Measurements from ENCODE around the gene TSKS. TPM values are rescaled to one million over a fixed set of nuclear protein-coding genes. Genes with fewer than 3 reads are reported as not detected.

TSKS gene
- polyA plus RNA-seq, 1 donor (not counting 4 experiments of a cell fraction or from before 2014, with no cell fraction given): 1.9 TPM

- H3K4me3 ChIP-seq (ENCODE audit: control insufficient read depth in 2 of 3, extremely low read depth in 1 of 3, insufficient read depth in 2 of 3, low read depth in 1 of 3, low read length in 3 of 3): no peak overlapping the region
- H4K20me1 ChIP-seq (ENCODE audit: control insufficient read depth, extremely low read depth, insufficient read depth, low read length): peaks cover 3% of the 10 kb centered on the region
- H3K36me3 ChIP-seq (ENCODE audit: control insufficient read depth in 2 of 2, extremely low read depth in 1 of 2, insufficient read depth in 2 of 2, low read length in 2 of 2): peaks cover 17 to 23% of the 10 kb centered on the region in 2 experiments
Observed at GRCh38 chr19:49788857-49789256, 25.8 kb upstream of the TSKS start.

GRCh38 chr19:49787746-49788145, 24.6 kb upstream of the TSKS start:
- Histone ChIP-seq H3K27ac (ENCODE audit: control insufficient read depth, insufficient read depth, low read length) (no peak overlapping the region), H3K9me1 (ENCODE audit: control insufficient read depth, extremely low read depth, insufficient read depth, low read length) (peaks cover 2% of the 10 kb centered on the region), H3K36me3 (ENCODE audit: control insufficient read depth in 2 of 2, extremely low read depth in 1 of 2, insufficient read depth in 2 of 2, low read length in 2 of 2) (peaks cover 14 to 24% of the 10 kb centered on the region in 2 experiments), H3K79me2 (ENCODE audit: control insufficient read depth, insufficient read depth, low read length) (peaks cover 5% of the 10 kb centered on the region), H3K27me3 (ENCODE audit: control insufficient read depth, extremely low read depth, insufficient read depth, low read length) (no peaks in the 10 kb centered on the region), H3K9me3 (ENCODE audit: control insufficient read depth, low read depth, low read length) (no peaks in the 10 kb centered on the region), H3K4me1 (ENCODE audit: control insufficient read depth, extremely low read depth, insufficient read depth, low read length) (no peaks in the 10 kb centered on the region), H3K9ac (ENCODE audit: control insufficient read depth, extremely low read depth, insufficient read depth, low read length) (no peak overlapping the region), H2AFZ (ENCODE audit: control insufficient read depth, low read length) (no peak overlapping the region), H3K4me2 (ENCODE audit: control insufficient read depth, extremely low read depth, insufficient read depth, low read depth, low read length) (no peak overlapping the region), H4K20me1 (ENCODE audit: control insufficient read depth, extremely low read depth, insufficient read depth, low read length) (peaks cover 3% of the 10 kb centered on the region), H3K4me3 (ENCODE audit: control insufficient read depth in 2 of 3, extremely low read depth in 1 of 3, insufficient read depth in 2 of 3, low read depth in 1 of 3, low read length in 3 of 3) (no peak overlapping the region)
- FAIRE-seq: no peak
- dilution Hi-C loops (cut with MboI; ENCODE audit: extremely low pct_ligation_motif_present, low sequenced_read_pairs): no loop called here
- no peak for DNase-seq (ENCODE audit: low read depth, low spot score)
- no peak for TF ChIP-seq CTCF (optimal IDR thresholded peaks at IDR 0.05 in 1 of 3, IDR thresholded peaks at IDR 0.05 in 1 of 3, conservative IDR thresholded peaks at IDR 0.05 in 1 of 3; ENCODE audit: extremely low read depth in 1 of 3, insufficient read depth in 2 of 3, low read length in 3 of 3)
- no peak for TF ChIP-seq EZH2 (IDR thresholded peaks at IDR 0.05; ENCODE audit: low read length)

More at GRCh38 chr19:49788857-49789256, 25.8 kb upstream of the TSKS start:
- no peak overlapping the region for H2AFZ ChIP-seq (ENCODE audit: control insufficient read depth, low read length)
- TF ChIP-seq EZH2 (IDR thresholded peaks at IDR 0.05; ENCODE audit: low read length) (no peak), CTCF (optimal IDR thresholded peaks at IDR 0.05 in 1 of 3, IDR thresholded peaks at IDR 0.05 in 1 of 3, conservative IDR thresholded peaks at IDR 0.05 in 1 of 3; ENCODE audit: extremely low read depth in 1 of 3, insufficient read depth in 2 of 3, low read length in 3 of 3) (no peak)
- no peak overlapping the region for H3K4me2 ChIP-seq (ENCODE audit: control insufficient read depth, extremely low read depth, insufficient read depth, low read depth, low read length)
- no peaks in the 10 kb centered on the region for H3K9me3 ChIP-seq (ENCODE audit: control insufficient read depth, low read depth, low read length)
- H3K27ac ChIP-seq (ENCODE audit: control insufficient read depth, insufficient read depth, low read length): no peak overlapping the region
- no peak for DNase-seq (ENCODE audit: low read depth, low spot score)
- H3K27me3 ChIP-seq (ENCODE audit: control insufficient read depth, extremely low read depth, insufficient read depth, low read length): no peaks in the 10 kb centered on the region
- H3K9me1 ChIP-seq (ENCODE audit: control insufficient read depth, extremely low read depth, insufficient read depth, low read length): peaks cover 2% of the 10 kb centered on the region
- no peak for FAIRE-seq
- H3K79me2 ChIP-seq (ENCODE audit: control insufficient read depth, insufficient read depth, low read length): peaks cover 5% of the 10 kb centered on the region
- H3K4me1 ChIP-seq (ENCODE audit: control insufficient read depth, extremely low read depth, insufficient read depth, low read length): no peaks in the 10 kb centered on the region
- H3K9ac ChIP-seq (ENCODE audit: control insufficient read depth, extremely low read depth, insufficient read depth, low read length): no peak overlapping the region
- dilution Hi-C loops (cut with MboI; ENCODE audit: extremely low pct_ligation_motif_present, low sequenced_read_pairs): no loop called here
